Medulla oblongata (tissue), 1 donor: ENCODE measurements around the gene ASXL3.
A peak's percentile ranks its signal among the peaks of the same experiment; 100 is the strongest.

Experiments used
- DNase-seq: peaks from one replicate; pipeline ENCODE4 v3.0.0-alpha.2; 2015; ENCODE audit errors: extremely low spot score

ASXL3 gene

DNA sequence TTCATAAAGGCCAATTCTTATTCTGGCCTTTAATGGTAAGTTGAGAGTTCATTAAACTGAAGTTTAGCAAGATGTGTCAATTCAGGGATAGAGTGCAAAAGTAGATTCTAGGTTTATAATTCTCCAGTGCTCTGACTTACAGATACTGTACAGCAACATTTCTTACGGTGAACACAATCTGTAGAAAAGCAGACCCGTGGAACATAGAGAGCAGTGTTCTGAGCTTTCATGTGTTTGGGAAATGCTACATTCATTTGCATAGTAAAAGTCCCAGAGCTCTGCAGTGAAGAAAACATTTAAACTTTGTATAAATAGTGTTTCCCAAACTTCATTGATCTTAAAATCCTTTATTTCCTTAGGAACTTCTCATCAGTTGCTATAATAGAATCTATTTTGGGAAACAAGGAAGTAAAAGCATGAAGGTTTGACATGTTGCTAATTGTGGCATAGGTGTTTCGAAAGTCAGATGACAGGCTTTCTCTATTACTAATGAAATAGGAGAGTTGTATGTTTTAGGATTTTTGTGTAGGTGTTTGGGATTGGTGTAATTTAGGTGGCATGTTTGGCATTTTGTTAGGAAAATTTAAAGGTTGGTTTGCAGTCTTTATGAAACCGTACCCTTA is 138.2 kb downstream of the ASXL3 start:
- no peak for DNase-seq

DNA sequence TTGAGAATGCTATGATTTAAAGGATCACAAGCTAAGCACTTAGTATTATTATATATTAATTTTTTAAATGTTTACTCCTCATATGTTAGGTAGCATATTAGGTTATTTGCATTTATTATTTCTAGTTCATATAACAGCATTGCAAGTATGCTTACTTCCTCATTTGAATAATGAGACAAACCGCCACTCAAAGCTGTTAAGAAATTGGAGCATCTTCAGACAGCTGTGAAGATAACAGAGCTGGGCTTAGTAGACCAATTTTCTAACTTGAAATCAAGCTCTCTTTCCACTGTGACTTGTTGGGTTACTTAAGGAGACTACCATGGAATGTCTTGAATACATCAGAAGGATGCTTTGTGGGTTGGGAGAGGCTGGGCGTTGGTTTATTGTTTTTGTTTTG is 139.3 kb downstream of the ASXL3 start:
- no peak for DNase-seq

DNA sequence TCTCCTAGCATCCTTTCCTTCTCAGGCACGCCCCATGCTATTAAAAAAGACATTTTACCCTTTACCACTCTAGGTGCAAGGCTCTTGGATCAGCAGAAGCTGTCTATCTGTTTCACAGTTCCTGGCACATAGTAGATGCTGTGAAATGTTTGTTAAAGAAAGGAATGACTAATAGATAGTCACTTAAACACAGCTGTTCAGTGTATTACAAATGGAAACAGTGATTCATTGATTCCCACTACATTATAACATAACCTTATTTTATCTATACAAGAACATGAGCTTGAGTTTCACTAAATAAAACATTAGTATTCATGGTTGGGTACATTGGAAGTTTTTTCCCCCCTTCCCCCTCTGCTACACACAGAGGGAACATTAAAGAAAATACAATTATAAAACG is 142.1 kb downstream of the ASXL3 start:
- DNase-seq = no peak

DNA sequence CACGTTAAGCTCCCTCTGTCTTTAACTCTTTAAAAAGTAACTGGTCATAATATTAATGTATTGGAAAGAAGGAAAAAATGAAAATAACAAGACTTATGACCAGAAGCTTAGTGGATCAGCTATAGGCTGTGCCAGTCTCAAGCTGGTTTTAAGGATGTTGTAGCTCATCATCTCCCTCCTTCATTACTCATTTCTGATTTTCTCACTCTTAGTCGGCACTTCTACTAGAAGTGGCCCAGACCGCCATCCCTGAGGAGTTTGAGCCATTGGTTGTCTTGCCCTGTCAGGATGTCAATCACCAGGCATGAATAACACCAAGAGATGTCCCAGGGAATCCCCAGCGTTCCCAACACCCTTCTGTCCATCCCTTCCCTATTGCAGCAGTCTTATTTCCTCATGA is 151.5 kb downstream of the ASXL3 start:
- DNase-seq = no peak

DNA sequence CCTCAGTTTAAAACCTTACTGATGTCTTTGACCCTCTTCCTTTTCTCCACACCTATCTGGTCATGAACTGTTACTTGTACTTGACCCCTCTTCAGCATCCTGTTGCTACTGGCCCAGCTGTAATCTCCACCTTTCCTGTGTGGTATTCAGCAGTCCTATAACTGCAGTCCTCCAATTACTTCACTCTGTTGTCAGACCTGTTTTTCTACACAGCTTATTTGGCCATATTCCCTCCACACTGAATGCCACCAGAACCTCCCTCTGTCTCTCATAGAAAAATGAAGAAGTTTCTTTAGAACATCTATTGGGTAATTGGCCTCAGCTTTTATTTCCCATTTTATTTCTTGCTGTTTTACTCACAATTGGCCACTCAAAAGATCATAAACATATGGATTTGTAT is 155.4 kb downstream of the ASXL3 start:
- DNase-seq = no peak

DNA sequence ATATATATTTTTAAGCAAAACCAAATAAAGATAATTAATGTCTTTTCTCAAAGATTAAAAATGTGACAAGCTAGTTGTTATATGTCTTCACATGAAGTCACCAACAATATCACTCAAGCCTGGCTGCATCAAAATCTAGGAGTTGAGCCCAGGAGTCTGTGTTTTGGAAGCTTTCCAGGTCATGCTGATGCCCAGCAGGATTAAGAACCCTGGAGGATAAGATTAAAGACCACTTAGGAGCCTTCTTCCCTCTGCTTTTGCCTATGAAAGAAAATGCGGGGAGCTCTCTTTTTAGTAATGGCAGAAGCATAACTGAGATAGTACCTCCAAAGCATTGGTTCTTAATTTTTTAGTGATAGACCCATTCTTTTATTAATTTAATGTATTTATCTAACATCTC is 157.4 kb downstream of the ASXL3 start:
- DNase-seq = no peak

DNA sequence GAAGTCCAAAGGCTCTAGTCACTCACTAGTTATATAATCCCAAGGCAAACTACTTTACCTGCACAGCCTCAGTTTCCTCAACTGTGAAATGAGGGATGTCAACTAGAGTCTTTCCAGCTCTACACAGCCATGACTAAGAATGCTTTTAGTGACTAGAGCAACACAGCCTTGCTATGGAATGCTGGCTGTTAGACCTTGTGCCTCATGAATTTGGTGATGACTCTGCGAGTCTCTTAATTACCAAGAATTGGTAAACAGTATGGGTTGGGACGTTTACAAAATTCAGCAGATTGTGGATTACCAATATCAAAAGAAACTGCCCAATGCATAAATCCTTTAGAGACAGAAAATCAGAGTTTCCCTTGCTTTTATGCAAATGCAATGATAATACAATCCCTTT is 163.7 kb downstream of the ASXL3 start:
- DNase-seq = no peak

DNA sequence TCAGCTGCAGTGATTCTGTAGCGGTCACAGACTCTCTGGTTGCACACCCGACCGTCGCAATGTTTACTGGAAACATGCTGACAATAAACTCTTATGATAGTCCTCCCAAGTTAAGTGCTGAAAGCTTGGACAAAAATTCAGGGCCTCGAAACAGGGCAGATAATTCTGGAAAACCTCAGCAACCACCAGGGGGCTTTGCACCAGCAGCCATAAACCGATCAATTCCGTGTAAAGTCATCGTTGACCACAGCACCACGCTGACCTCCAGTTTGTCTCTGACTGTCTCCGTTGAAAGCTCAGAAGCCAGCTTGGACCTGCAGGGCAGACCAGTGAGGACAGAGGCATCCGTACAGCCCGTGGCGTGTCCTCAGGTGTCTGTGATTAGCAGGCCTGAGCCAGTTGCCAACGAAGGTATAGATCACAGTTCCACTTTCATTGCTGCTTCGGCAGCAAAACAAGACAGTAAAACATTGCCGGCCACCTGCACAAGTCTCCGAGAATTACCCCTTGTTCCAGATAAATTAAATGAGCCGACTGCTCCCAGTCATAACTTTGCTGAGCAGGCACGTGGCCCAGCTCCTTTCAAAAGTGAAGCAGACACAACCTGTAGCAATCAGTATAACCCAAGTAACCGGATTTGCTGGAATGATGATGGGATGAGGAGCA is 166.1 kb downstream of the ASXL3 start:
- no peak for DNase-seq

DNA sequence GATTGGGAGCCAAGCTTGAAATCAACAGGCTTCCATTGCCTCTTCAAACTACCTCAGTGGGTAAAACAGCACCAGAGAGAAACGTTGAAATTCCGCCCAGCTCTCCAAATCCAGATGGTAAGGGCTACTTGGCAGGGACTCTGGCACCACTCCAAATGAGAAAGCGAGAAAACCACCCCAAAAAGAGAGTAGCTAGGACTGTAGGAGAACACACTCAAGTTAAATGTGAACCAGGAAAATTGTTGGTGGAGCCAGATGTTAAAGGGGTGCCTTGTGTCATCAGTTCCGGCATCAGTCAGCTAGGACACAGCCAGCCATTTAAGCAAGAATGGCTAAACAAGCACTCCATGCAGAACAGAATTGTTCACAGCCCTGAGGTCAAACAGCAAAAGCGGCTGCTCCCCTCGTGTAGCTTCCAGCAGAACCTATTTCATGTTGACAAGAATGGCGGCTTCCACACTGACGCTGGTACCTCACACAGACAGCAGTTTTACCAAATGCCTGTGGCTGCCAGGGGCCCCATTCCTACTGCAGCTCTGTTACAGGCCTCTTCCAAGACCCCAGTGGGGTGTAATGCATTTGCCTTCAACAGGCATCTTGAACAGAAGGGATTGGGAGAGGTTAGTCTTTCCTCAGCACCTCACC is 167.3 kb downstream of the ASXL3 start:
- DNase-seq = no peak

DNA sequence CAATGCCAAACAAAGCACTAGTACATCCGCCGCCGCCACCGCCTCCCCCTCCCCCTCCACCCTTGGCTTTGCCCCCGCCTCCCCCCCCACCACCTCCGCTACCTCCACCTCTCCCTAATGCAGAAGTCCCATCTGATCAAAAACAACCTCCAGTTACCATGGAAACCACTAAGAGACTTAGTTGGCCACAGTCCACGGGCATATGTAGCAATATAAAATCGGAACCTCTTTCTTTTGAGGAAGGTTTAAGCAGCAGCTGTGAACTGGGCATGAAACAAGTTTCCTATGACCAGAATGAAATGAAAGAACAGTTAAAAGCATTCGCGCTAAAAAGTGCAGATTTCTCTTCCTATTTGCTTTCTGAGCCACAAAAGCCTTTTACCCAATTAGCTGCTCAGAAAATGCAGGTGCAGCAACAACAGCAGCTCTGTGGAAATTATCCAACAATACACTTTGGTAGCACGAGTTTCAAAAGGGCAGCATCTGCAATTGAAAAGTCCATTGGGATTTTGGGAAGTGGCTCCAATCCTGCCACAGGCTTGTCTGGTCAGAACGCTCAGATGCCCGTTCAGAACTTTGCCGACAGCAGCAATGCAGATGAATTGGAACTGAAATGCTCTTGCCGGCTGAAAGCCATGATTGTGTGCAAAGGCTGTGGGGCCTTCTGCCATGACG is 168.0 kb downstream of the ASXL3 start:
- peak; percentile 51 for DNase-seq

DNA sequence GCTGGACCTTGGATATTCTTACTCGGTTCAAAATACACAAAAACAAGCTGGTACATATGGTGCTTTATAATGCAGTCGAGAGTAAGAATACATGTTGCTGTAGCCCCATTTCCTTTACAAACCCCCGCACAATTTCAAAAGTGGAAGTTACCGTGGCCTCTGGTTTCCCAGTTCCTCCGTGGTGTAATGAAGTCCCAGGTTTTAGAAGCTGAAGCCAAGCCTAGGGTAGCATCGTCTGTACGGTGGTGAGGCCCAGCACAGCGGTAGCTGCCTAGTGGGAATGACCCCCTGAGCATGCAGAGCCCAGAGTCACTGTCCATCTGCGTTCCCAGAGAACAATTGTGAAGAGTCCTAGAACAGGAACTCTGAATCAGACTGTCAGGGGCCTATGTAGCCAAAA is 171.8 kb downstream of the ASXL3 start:
- DNase-seq = no peak

DNA sequence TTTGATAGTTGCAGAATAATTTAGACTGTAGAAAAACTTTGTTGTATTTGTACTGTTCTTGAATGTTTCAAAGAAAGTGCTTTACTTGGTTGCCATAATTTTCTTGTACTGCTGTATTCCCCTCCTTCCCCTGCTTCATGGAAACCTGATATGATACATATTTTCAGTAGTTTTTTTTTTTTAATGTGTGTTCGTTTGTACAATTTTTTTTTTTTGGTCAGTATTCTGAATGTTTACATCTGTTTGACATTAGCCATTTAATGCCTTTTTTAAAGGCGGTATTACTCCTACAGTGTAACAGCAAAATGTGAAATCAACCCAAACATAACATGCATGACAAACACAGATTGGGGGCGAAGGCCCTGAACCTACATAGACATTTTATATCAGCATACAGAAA is 172.3 kb downstream of the ASXL3 start:
- DNase-seq = no peak

DNA sequence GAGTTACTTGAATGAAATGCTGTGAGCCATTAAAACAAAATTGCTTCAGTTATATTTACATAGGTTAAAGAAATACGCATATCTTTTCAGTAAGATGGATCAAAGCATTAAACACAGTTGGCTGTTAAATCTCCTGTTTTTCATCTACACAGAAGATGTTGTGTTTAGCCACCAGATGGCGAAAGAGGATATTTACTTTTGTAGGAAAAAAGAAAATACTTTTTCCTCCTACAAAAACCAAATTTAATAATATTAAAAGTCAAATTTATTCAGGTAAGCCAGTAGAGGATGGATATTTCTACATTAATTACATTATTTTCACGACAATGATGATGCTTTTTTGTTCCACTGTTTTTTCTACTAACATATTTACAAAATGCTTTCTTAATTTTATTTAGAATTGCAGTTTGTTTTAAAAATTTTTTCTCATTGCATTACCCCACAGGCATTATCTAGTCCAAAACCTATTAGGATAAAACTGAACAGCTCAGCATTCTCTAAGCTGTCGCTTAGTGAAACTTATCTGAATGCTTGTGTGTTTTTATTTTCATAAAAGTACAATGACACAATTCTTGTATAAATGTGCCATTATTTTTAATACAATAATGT is 173.7 kb downstream of the ASXL3 start:
- DNase-seq = peak; percentile 56

DNA sequence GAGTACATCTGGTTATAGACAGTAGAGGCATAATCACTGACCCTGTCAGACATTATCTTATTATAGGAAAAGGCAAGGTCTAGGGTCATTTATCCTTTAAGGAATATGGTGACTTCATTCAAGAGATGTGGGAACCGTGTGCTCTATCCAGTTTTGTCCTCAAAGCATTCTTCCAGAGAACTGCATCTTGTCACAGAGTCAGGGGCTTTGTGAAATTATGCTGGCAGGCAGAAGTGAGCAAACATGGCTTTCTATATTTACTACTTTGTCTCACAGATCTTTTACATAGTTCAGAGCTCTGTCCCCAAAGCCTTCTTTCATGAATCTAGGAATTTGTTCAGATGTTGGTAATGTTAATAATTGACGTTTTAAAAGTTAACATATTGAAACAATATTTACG is 177.4 kb downstream of the ASXL3 start:
- no peak for DNase-seq

DNA sequence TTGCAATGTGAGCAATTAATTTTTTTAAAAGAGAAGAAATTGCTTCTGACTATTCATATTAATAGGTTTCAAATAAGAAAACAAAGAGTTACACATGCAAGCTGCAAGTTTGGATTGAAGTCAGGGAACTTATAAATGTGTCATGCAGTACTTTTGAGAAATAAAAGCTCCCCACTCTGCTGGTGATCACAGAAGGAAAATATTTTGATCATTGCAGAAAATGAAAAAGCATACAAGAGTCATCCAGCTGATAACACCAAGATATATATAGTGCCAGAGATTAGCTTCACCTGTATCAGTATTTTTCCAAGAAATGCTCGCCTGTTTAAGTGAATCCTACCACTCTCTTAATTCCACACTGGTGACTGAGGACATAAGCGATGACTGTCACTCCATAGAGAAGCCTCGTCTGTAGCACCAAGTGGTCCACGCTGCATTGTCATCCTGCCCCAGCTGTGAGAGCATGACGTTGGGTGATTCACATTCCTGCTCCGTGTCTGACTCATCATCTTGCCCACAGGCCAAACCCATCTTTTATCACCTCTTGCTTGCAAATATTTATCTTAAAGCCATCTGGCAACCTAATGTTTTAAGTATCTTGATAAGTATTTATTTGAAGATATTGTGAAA is 178.0 kb downstream of the ASXL3 start:
- no peak for DNase-seq

DNA sequence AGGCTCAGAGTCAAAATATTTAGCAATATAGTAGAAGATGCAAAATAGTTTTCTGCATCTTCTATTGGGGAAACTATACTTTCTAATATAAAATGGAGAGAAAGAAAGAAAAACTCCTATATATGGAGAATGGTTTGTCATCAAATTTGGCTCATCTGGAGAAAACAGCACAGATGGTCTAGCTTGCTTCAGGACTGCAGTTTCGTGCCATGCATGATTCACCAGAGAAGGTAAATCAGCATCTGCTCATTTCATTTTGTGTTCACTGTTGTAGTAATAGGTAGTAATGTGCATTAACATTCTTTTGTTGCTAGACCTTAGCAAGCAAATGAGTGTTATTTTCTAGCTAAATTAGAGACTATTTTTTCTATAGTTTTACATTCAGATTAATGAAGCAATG is 179.0 kb downstream of the ASXL3 start:
- DNase-seq = no peak

DNA sequence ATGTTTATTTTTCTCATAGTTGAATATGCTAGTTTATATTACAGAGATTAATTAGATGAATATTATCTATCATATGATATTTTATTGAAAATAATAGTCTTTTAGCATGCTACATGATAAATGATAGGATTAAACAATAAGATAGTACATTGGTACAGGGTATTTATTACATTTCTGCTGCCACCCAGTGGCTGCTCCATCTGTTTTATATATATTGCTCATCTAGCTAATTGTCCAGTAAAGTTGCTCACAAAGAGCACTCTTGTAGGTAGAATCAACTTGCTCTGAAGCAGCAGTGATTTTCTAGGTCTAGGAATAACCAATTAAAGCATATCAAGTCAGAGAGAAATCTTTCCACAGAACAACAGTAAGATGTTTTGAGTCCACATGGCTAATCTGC is 183.3 kb downstream of the ASXL3 start:
- DNase-seq = peak; percentile 59

DNA sequence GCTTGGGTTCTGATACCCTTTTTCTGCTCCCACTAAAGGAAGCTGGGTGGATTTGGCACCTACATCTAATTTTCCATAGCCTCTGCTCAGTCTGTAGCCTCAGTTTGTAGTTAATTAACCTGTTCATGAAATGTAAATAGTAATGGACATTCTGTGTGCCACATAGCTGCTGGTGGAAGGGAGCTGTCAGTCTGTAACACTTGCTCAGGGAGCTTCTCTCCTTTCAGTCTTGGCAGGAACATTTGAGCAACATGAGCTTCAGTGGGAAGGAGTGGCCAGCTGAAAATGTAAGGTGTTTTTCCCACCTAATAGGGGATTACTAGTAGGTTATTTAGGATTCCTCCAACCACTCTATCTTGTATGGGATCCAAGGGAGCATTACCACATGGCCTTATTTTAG is 203.4 kb downstream of the ASXL3 start:
- no peak for DNase-seq
